GM18519 (cell line): ENCODE results near the gene PDIA6.
"Not testable (repeated sequence)": the region's sequence is repeated elsewhere in the genome, so short reads cannot be mapped to it uniquely, and the experiment has no call there.

Source experiments
- ATAC-seq: cut with Tn5 transposase; IDR thresholded peaks from one replicate; pipeline ENCODE4 v1.9.1; 2021; ENCODE audit warnings: mild to moderate bottlenecking, moderate library complexity; ENCODE audit not compliant: unreplicated experiment, low FRiP score

The PDIA6 gene

GRCh38 chr2:10834068-10834655 lies 21.6 kb upstream of the PDIA6 start:
- no peak for ATAC-seq

GRCh38 chr2:10833021-10833420 lies 20.4 kb upstream of the PDIA6 start:
- no peak for ATAC-seq

GRCh38 chr2:10832203-10832936 lies 19.8 kb upstream of the PDIA6 start:
- no peak for ATAC-seq

- ATAC-seq = no peak
These were observed 18.9 kb upstream of the PDIA6 start for GRCh38 chr2:10831400-10831985.

- ATAC-seq = no peak
These were observed 18.2 kb upstream of the PDIA6 start for GRCh38 chr2:10830641-10831399.

GRCh38 chr2:10830203-10830602 lies 17.6 kb upstream of the PDIA6 start:
- ATAC-seq = no peak

- no peak for ATAC-seq
These were observed 16.7 kb upstream of the PDIA6 start for GRCh38 chr2:10829299-10829698.

- ATAC-seq = no peak
These were observed 15.8 kb upstream of the PDIA6 start for GRCh38 chr2:10828346-10828745.

GRCh38 chr2:10826625-10827024 lies 14.0 kb upstream of the PDIA6 start:
- no peak for ATAC-seq

- no peak for ATAC-seq
These were observed 13.4 kb upstream of the PDIA6 start for GRCh38 chr2:10826026-10826425.

- no peak for ATAC-seq
These were observed 11.6 kb upstream of the PDIA6 start for GRCh38 chr2:10824191-10824590.

GRCh38 chr2:10820978-10821695 lies 8.6 kb upstream of the PDIA6 start:
- no peak for ATAC-seq

- no peak for ATAC-seq
These were observed 8.0 kb upstream of the PDIA6 start for GRCh38 chr2:10820562-10820961.

GRCh38 chr2:10819714-10820314 lies 7.2 kb upstream of the PDIA6 start:
- ATAC-seq = no peak

- ATAC-seq = no peak
These were observed 6.4 kb upstream of the PDIA6 start for GRCh38 chr2:10818984-10819383.

- ATAC-seq = not testable (repeated sequence)
These were observed 5.7 kb upstream of the PDIA6 start for GRCh38 chr2:10818305-10818704.

GRCh38 chr2:10817413-10817812 lies 4.8 kb upstream of the PDIA6 start:
- no peak for ATAC-seq

GRCh38 chr2:10814571-10815331 lies 2.2 kb upstream of the PDIA6 start:
- no peak for ATAC-seq

GRCh38 chr2:10814142-10814541 lies 1.6 kb upstream of the PDIA6 start:
- no peak for ATAC-seq
